Loucy (cell line): ENCODE results near the gene ENTREP3.
"Not testable (repeated sequence)": the region's sequence is repeated elsewhere in the genome, so short reads cannot be mapped to it uniquely, and the experiment has no call there.

Source experiments
- H2AFZ ChIP-seq: fragments of 200-600 bp; sonication (generic); 2 replicates; pipeline ENCODE4 v1.6.0; 2016; ENCODE audit warnings: antibody characterized with exemption, mild to moderate bottlenecking, low read length, moderate library complexity
- H3F3A ChIP-seq: fragments of 200-600 bp; 2 replicates; pipeline ENCODE4 v1.6.0; 2016; ENCODE audit warnings: antibody characterized with exemption, low read depth, mild to moderate bottlenecking
- H3K27me3 ChIP-seq: fragments of 200-600 bp; sonication (generic); 2 replicates; pipeline ENCODE4 v1.6.1; 2014; ENCODE audit warnings: low read length, mild to moderate bottlenecking; ENCODE audit not compliant: insufficient read depth, poor library complexity, severe bottlenecking
- H3K36me3 ChIP-seq: fragments of 200-600 bp; sonication (generic); 2 replicates; pipeline ENCODE4 v1.6.1; 2016; ENCODE audit warnings: low read length; ENCODE audit not compliant: insufficient read depth
- H3K4me1 ChIP-seq: fragments of 200-600 bp; sonication (generic); 2 replicates; pipeline ENCODE4 v1.5.1; 2014; ENCODE audit warnings: low read length, mild to moderate bottlenecking; ENCODE audit not compliant: insufficient read depth, poor library complexity, severe bottlenecking
- H3K4me2 ChIP-seq: fragments of 200-600 bp; sonication (generic); 2 replicates; pipeline ENCODE4 v1.6.0; 2014; ENCODE audit warnings: antibody characterized with exemption, low read length, low read depth, mild to moderate bottlenecking; ENCODE audit not compliant: poor library complexity, severe bottlenecking
- H3K4me3 ChIP-seq: fragments of 200-600 bp; sonication (generic); 2 replicates; pipeline ENCODE4 v1.5.1; 2014; ENCODE audit warnings: low read length, mild to moderate bottlenecking, mixed read lengths; ENCODE audit not compliant: poor library complexity, severe bottlenecking
- H3K79me2 ChIP-seq: fragments of 200-600 bp; sonication (generic); 2 replicates; pipeline ENCODE4 v1.6.1; 2014; ENCODE audit warnings: low read length; ENCODE audit not compliant: insufficient read depth
- H3K9ac ChIP-seq: fragments of 200-600 bp; sonication (generic); 2 replicates; pipeline ENCODE4 v1.6.0; 2014; ENCODE audit warnings: mild to moderate bottlenecking, low read depth, low read length, moderate library complexity; ENCODE audit not compliant: poor library complexity, severe bottlenecking
- H3K9me2 ChIP-seq: fragments of 200-600 bp; sonication (generic); replicated peaks from 2 replicates; pipeline ENCODE4 v1.6.1; 2016; ENCODE audit warnings: low read depth, low read length, mixed read lengths
- H3K9me3 ChIP-seq: fragments of 200-600 bp; sonication (generic); 2 replicates; pipeline ENCODE4 v1.6.1; 2014; ENCODE audit warnings: mild to moderate bottlenecking, antibody characterized with exemption, low read length, low read depth; ENCODE audit not compliant: insufficient read depth
- H4K20me1 ChIP-seq: fragments of 200-600 bp; sonication (generic); 2 replicates; pipeline ENCODE4 v1.6.0; 2014; ENCODE audit warnings: antibody characterized with exemption, low read length, mild to moderate bottlenecking; ENCODE audit not compliant: insufficient read depth, poor library complexity, severe bottlenecking
- CTCF ChIP-seq: fragments of 200-600 bp; sonication (generic); conservative IDR thresholded peaks from 2 replicates; pipeline ENCODE4 v1.5.1; 2014; ENCODE audit warnings: mild to moderate bottlenecking, antibody characterized with exemption, low read length
- EZH2phosphoT487 ChIP-seq: fragments of 200-600 bp; IDR thresholded peaks from 2 replicates; pipeline ENCODE4 v1.6.1; 2018; ENCODE audit warnings: antibody characterized with exemption, mild to moderate bottlenecking, moderate library complexity, borderline replicate concordance

ENTREP3 gene

DNA sequence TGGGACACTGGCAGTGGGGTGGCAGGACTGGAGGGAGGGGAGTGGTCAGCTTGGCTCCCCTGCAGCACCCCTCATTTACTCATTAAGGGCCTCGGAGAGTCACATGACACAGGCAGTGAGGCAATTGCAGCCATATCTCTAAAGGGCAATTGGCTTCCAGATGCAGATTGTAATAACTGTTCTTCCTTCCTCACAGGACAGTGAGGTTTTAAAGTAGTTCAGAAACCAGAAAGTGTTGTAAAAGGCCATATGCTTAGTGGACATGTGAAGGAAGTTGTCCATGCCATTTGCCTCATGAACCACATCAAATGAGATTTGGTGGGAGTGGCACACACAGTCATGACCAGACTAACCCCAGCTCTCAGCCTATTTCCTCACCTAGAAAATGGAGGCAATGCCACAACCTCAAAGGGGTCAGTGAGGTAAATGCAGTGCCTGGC, 35.7 kb downstream of the ENTREP3 start:
- Histone ChIP-seq H3K9me2 (no peaks in the 10 kb centered on the region), H4K20me1 (no peaks in the 10 kb centered on the region), H3K9ac (peak overlapping the region; percentile 52), H3K9me3 (no peaks in the 10 kb centered on the region), H3K4me3 (peak overlapping the region; percentile 54), H3K79me2 (peaks cover 8% of the 10 kb centered on the region; the same call in 1 of the 2 replicates), H3K36me3 (no peaks in the 10 kb centered on the region), H3K4me1 (peaks cover 15% of the 10 kb centered on the region), H3K27me3 (no peaks in the 10 kb centered on the region), H3K4me2 (peak overlapping the region; percentile 75), H3F3A (no peaks in the 10 kb centered on the region), H2AFZ (peak overlapping the region; percentile 80)
- TF ChIP-seq EZH2phosphoT487 (no peak), CTCF (no peak)

GRCh38 chr1:155218854-155219591, 36.3 kb downstream of the ENTREP3 start:
- Histone ChIP-seq H2AFZ (peak overlapping the region; percentile 80), H3K36me3 (no peaks in the 10 kb centered on the region), H3K4me3 (peak overlapping the region; percentile 54), H3K79me2 (peaks cover 4% of the 10 kb centered on the region; the same call in 1 of the 2 replicates), H4K20me1 (no peaks in the 10 kb centered on the region), H3K27me3 (no peaks in the 10 kb centered on the region), H3K4me2 (peak overlapping the region; percentile 75), H3K9me2 (no peaks in the 10 kb centered on the region), H3K9ac (peak overlapping the region; percentile 52), H3K4me1 (peaks cover 15% of the 10 kb centered on the region), H3K9me3 (no peaks in the 10 kb centered on the region), H3F3A (no peaks in the 10 kb centered on the region)
- no peak for TF ChIP-seq EZH2phosphoT487
- no peak for TF ChIP-seq CTCF

DNA sequence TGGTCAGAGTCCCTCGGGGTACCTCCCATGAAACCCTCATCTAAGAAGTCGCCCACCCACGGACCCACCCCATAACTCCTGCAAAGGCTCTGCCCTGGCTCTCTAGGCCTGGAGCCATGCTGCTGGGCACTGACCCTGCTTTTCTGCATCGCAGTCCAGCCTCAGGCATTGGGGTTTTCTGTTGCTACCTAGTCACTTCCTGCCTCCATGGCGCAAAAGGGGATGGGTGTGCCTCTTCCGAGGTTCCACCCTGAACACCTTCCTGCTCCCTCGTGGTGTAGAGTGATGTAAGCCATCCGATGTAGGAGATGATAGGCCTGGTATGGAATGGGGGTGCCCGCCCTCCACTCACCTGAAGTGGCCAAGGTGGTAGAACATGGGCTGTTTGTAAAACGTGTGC, 40.6 kb downstream of the ENTREP3 start:
- not testable (repeated sequence) for H3K9me3 ChIP-seq, H3K4me3 ChIP-seq, H3K4me2 ChIP-seq, H3K9me2 ChIP-seq, H3K79me2 ChIP-seq, H3F3A ChIP-seq, H3K36me3 ChIP-seq, H4K20me1 ChIP-seq, H3K27me3 ChIP-seq, H3K9ac ChIP-seq, H2AFZ ChIP-seq
- peaks cover 20% of the 10 kb centered on the region for H3K4me1 ChIP-seq

DNA sequence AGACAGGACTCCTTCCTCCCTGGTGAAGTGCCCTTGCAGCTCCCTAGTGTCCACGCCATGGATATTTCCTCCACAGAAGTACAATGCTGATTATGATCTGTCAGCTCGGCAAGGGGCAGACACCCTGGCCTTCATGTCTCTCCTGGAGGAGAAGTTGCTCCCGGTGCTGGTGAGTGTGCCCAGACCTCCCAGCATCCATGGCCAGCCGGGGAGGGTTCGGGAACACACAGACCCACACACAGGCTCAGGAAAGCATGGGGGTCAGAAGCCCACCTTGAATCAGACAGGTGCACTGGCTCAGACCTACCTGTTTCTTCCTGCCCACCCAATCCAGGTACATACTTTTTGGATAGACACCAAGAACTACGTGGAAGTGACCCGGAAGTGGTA, 43.2 kb downstream of the ENTREP3 start:
- H3K9ac ChIP-seq, H3K4me2 ChIP-seq, H3K9me3 ChIP-seq, H3K36me3 ChIP-seq, H3F3A ChIP-seq, H3K27me3 ChIP-seq, H4K20me1 ChIP-seq, H3K9me2 ChIP-seq, H2AFZ ChIP-seq, H3K4me3 ChIP-seq: not testable (repeated sequence)
- peaks cover 16% of the 10 kb centered on the region for H3K79me2 ChIP-seq
- peaks cover 26% of the 10 kb centered on the region for H3K4me1 ChIP-seq

DNA sequence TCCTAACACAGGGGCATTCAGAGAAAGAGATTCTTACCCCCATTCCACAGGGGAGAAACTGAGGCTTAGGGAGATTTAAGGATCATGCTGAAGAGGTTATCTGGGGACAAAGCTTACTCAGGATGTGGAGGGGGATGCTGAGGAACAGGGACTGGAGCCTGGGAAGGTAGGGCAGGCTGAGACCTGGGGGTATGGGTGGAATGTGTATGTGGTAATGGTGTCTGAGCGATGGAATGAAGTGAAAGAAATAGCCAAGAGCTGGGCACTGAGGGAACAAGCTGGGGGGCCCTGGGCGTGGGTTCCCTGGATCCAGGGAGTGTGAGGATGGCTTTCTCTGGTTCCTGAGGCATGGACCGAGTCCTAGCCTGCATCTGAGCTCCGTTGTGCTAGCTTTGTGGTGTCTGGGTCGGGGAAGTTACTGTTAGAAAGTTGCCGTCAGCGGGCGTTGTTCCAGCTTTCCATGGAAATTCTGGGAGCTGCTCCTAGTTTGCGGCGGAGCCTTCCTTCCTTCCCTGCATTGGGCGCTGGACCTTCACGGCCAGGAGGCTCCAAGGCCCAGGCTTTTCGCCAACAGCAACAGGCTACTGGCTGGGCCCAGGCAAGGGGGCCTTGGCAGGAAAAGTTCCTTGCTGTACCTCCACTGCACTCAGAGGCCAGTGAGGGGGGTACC, 43.8 kb downstream of the ENTREP3 start:
- not testable (repeated sequence) for H3K4me2 ChIP-seq, H3K36me3 ChIP-seq, H3K9me3 ChIP-seq, H3F3A ChIP-seq, H3K4me3 ChIP-seq, H3K9me2 ChIP-seq, H3K27me3 ChIP-seq, H4K20me1 ChIP-seq, H2AFZ ChIP-seq, H3K9ac ChIP-seq
- peaks cover 16% of the 10 kb centered on the region for H3K79me2 ChIP-seq
- peaks cover 28% of the 10 kb centered on the region for H3K4me1 ChIP-seq
